Measurements from ENCODE around the gene STEEP1.
A peak's percentile ranks its signal among the peaks of the same experiment; 100 is the strongest.

The STEEP1 gene

DNA sequence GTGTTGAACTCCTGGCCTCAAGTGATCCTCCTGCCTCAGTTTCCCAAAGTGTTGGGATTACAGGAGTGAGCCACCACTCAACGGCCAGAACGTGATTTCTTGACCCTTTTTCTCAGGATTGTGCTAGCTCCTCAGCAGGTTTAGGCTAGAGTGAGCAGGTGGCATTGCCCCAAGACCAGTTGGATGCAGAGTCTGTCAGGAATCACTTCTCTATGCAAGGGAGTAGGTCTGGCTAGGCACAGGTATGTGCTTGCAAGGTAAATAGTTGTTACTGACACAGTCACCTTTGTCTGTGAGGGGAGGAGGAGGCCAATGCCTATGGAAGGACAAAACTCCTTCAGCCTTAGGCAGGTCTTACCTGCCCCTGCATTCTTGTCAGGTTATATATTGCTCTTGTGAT is 72.7 kb downstream of the STEEP1 start:
- in situ Hi-C loops (cut with HindIII; ENCODE audit: low pct_unique_long_range_greater_than_20kb, low sequenced_read_pairs): no loop called here
- no peak for TF ChIP-seq JUND (IDR thresholded peaks at IDR 0.05; ENCODE audit: low read depth)
- no peak for DNase-seq (ENCODE audit: low read depth in 1 of 2, low spot score in 1 of 2)

DNA sequence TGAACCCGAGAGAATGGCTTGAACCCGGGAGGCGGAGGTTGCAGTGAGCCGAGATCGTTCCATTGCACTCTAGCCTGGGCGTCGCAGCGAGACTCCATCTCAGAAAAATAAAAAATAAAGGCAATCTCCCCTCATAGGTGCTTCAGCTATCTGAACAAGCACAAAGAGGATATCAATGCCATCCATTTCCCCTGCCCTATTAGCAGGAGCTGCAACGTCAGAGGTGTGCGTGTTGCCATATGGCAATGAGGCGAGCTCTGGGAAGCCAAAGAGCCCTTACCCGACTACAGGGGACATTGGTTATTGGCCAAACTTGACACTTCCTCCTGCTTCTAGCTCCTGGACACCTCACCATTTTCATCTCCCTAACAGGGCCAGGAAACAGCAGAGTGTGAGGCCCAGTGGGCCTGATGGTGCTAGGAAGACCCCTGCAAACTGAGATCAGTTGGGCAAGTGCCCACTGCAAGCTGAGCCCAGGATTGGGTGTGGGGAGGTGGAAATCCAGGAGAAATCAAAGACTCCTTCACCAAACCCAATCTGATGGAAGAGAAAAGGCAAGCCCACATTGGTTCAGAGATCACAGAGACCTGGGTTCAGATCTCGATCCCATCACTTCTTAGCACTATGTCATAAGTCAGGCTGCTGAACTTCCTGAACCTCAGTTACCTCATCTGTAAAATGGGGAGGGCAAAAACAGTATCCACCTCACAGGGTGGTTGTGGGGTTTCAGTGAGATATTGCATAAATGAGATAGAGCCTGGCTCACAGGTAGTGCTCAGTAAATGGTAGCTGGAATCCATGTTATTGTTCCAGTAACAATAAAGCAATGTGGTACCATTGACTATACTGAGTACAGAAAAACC is 75.8 kb downstream of the STEEP1 start:
- TF ChIP-seq JUND (IDR thresholded peaks at IDR 0.05; ENCODE audit: low read depth): no peak
- in situ Hi-C loops (cut with HindIII; ENCODE audit: low pct_unique_long_range_greater_than_20kb, low sequenced_read_pairs): no loop called here
- no peak for DNase-seq (ENCODE audit: low read depth in 1 of 2, low spot score in 1 of 2)

DNA sequence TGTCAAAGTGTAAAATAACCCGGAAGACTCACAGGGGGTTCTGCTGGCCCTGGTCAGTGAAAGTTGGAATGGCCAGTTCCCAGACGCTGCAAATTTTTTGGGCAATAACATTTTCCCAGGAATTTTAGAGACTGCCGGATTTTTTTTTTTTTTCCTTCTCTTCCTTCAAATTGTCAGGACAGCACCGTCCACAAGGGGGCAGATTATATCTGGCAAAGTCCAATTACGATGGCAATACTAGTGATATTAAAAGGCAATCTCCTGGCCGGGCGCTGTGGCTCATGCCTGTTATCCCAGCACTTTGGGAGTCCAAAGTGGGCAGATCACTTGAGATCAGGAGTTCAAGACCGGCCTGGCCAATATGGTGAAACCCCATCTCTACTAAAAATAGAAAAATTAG is 76.5 kb downstream of the STEEP1 start:
- TF ChIP-seq JUND (IDR thresholded peaks at IDR 0.05; ENCODE audit: low read depth): no peak
- peak in 1 of 2 experiments; percentile 44 for DNase-seq (ENCODE audit: low read depth in 1 of 2, low spot score in 1 of 2)
- in situ Hi-C loops (cut with HindIII; ENCODE audit: low pct_unique_long_range_greater_than_20kb, low sequenced_read_pairs): no loop called here
